Cardiac atrium fibroblast (primary cell): ENCODE measurements around the gene PPOX. TPM values are rescaled to one million over a fixed set of nuclear protein-coding genes. Genes with fewer than 3 reads are reported as not detected.

Experiments
- total RNA-seq: library from RNA; depleted of rRNA; stranded (reverse); fragments of >200 nt; gene quantifications from 2 replicates; pipeline ENCODE4 v1.2.3, GENCODE V29; 2015

The PPOX gene
- total RNA-seq: 13.4 TPM in 2 replicates

DNA sequence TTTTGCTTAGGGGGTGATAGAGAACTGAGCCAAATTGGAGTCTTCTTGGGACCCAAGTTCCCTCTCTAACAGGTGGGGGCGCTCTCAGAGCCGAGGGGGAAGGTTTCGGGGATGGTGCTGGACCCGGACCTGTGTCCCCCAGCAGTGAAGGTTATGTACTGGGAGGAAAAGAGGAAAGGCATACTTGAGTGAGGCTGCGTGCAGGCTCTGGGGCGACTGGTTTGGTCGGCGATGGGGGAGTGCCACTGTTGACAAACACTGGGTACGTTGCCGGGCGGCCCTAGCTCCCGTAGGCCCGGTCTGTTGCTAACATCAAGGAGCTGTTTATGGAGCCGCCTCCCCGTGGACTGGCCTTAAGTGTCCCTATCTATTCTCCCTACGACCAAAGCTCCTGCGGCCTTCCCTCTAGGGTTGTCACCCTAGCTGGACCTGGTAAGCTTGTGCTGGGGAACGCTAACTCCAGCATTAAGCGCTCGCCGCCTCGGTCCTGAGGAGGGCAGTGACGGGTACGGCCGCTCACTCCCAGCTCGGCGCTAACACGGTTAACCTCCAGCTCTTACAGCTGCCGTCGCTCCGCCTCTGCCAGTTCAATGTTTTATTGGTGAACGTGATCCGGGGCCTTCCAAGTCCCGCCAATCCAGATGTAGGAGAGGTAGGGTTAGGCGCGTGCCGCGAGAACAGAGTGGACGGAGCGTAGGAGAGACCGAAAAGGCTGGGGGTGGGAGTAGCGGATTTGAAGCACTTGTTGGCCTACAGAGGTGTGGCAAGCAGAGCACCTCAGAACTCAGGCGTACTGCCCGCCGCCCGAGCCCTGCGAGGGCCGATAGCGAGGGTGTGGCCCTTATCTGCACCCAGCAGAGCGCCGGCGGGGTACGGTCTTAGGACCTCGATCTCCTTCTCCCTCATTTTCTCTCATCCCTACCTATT lies at the start of gene PPOX:
PPOX (plus strand) TSS at position 685 of the 927 bp plus-strand sequence. CDS start 422 bp downstream, outside the sequence.

DNA sequence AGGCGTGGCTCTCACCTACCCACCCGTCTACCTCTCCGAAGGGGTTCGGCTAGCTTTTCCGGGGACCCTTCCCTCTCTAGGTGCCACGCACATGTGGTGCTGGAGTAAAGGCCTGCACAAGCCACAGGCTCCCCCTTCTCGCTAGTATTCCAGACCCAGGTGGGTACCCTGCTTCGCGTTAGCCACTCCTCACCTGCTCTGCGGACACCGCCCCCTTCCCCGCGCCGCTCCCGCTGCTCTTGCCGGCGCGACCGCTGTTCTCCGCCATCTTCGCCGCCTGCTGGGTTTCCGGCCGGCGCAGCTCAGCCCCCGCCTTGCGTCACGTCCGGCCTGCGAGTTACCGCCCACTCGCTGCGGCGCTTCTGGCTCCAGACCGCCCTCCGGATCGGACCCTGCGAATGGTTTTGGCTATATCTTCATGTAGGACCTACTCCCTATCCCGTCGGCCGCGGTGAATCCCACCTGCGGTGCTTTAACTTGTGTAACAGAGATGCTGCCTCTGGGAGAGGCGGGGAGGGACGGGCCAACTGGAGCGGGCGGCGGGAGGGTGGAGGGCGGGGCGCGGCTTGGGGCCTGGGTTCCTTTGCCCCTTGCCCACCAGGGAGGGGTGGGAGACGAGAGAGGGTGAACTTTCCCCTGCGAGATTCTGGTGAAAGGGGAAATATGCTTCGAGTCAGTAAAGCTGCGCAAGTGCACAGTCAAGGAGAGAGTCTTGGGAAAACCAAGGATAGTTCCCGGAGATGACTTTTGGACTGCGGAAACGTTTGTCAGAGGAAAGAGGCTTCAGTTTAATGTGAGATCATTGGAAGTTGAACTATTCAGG lies 48.3 kb upstream of the PPOX start, which contains the start of the genes NIT1 and PFDN2:
NIT1 (plus strand) TSS at position 347 of the 823 bp plus-strand sequence; CDS start at position 419, 72 bp downstream.
PFDN2 (minus strand) TSS at position 279 of the 823 bp plus-strand sequence; CDS start at position 268, 11 bp downstream.

DNA sequence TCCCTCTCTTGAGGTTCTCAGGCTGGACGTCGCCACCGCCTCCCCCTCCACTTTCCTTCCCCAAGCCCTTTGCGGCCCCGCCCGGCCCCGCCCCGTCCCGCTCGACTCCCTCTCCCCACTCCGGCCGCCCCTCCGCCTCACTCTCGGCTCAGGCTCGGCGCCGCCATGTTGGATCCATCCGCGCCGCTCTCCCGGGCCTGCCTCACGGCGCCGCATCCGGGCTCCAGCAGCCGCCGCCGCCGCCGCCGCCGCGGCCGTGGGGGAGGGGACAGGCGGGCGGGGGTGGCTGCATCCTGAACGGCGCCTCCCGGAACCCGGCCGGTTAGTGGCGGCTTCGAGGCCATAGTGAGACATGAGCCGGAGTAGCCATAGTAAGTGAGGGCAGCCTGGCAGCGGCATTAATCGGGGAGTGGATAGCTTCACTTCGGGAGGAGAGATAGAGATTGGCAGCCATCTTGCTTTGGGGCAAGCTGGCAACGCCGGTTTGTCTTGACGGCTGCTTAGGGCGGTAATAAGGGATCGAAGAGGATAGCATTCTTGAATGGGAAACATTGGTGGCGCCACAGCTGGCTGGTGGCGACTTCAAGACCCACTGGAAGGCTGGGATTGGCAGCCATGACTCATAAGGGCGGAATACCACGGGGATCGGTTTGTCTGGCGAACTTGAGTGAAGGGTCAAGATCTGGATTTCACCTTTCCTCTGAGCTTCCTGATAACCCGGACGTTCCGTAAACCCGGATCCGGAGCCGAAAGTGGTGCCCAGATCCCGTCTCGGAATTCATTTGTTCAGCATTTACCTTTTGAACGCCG lies 33.6 kb upstream of the PPOX start, which contains the start of gene DEDD:
DEDD (minus strand) TSS at position 258 of the 810 bp plus-strand sequence. CDS start 8,205 bp downstream, outside the sequence.

DNA sequence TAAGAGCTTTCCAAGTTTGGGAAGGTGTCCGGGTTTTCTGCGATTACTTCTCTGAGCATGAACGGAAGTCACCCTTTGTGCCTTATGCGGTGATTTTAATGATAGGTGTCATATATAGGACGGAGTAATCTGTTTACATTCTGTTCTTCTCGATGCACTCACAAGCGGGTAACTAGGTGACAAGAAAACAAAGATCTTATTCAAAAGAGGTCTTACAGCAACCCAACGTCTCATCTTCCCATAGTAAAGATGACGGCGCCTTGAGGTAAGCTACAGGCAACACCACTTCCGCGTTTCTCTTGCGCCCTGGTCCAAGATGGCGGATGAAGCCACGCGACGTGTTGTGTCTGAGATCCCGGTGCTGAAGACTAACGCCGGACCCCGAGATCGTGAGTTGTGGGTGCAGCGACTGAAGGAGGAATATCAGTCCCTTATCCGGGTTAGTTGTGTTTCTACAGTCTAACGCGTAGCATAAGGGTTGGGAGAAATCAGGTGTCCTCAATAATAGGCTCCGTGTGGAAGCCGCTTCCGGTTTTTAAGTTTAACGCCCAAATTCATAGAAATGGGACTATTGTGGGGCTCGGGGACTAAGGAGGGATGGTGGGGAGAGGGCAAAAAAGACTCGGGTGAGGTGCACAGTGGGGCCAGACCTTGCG lies 12.4 kb upstream of the PPOX start, which contains the start of gene UFC1:
UFC1 (plus strand) TSS at position 297 of the 656 bp plus-strand sequence; CDS start at position 317, 20 bp downstream.

DNA sequence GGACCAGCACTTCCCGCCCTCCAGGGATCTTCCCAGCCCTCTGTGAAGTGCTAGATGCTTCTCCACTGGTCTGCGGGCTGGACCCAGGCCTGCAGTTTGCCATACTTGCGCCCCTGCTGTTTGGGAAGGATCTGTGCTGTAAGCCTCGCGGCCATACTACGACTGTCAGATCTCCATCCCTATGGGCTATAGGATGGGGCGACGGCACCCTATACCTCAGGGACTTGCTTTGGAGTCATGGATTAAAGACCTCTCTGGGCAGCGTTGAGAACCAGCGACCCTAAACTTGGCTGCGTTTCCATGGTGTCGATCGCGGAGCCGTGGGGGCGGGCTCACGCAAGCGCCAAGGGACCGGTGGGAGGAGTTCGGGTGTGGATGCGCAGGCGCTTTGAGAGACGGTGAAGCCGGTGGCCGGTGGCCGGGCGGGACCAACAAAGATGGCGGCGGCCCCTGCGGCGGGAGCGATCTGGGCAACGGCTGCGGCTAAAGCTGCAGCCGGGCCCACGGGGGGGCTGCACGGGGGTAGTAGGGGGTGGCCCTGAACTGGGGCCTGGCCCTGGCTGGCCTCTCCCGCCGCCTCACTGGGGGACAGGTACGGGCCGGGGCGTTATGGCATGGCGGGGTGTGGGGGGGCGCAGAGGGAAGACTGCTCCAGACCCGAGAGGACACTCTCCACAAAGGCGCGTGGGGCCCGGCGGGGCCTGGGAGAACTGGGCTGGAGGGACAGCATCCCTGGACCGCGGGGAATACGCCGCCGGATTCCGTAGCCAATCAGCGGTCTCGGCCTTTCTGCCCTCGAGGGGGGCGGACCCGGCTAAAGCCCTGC lies 6.9 kb upstream of the PPOX start, which contains the start of gene USP21:
USP21 (plus strand) TSS at position 414 of the 826 bp plus-strand sequence. CDS start 1,141 bp downstream, outside the sequence.

DNA sequence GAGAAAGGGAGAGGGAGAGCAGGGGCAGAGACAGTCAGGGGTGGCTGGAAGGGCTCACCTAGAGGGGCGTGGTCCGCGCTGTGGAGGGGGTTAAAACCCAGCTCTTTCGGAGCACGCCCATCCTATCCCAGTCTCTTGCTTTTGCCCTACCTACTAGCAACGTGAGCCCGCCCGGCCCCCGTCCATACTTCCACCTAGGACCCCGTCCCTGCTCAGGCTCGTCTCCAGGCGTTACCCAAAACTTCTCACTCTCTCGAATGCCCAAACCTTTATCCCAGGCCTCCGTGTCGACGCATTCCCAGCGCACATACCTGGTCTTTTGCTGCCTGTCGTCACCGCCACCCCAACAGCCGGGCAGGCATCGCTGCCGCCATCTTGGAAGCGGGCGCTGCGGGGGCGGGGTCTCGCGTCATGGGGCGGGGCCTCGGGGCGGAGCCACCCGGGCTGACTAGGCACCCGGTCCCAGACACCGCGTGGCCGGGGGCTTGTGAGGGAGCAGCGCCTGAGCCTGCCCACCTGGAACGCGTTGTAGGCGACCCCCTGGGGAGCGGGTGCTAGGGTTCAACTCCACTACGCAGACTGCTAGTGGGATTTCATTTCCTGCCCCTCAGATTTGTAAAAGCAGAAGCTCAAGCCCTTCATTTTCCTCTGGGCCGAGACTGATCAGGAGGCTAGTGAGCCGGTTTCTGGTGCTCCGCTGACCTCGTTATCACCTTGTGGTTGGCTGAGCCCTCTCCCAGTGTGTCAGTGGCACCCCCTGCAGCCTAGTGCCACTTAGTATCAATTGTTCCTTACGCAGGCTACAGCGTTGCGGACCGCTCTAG lies 11.1 kb downstream of the PPOX start, which contains the start of gene B4GALT3:
B4GALT3 (minus strand) TSS at position 396 of the 824 bp plus-strand sequence. CDS start 1,447 bp downstream, outside the sequence.

DNA sequence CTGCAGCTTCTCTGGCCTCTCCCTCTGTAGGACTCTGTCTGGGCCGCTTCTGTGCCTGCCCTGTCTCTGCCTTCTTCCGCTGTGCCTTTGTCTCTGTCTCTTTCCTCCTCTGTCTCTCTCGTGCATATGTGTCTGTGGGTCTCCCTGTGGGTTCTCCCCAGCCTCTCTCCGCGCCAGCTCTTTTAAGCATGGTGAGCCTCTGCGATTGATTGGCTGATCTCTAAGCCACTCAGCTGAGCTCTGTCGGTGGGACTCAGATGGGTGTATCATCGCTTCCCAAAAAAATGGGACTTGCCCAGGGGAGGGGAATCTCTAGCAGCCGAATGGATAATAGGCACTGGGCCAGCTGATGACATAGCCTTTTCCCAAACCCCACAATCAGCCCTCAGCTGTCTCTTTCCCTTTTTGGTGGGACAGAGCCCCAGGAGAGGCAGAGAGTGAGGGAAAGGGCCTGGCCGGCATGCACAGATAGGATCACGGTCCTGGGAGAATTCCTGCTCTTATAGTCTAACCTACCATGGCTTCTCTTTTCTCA lies 32.7 kb downstream of the PPOX start, which contains the start of gene ADAMTS4:
ADAMTS4 (minus strand) TSS at position 158 of the 535 bp plus-strand sequence. CDS start 427 bp downstream, outside the sequence.

DNA sequence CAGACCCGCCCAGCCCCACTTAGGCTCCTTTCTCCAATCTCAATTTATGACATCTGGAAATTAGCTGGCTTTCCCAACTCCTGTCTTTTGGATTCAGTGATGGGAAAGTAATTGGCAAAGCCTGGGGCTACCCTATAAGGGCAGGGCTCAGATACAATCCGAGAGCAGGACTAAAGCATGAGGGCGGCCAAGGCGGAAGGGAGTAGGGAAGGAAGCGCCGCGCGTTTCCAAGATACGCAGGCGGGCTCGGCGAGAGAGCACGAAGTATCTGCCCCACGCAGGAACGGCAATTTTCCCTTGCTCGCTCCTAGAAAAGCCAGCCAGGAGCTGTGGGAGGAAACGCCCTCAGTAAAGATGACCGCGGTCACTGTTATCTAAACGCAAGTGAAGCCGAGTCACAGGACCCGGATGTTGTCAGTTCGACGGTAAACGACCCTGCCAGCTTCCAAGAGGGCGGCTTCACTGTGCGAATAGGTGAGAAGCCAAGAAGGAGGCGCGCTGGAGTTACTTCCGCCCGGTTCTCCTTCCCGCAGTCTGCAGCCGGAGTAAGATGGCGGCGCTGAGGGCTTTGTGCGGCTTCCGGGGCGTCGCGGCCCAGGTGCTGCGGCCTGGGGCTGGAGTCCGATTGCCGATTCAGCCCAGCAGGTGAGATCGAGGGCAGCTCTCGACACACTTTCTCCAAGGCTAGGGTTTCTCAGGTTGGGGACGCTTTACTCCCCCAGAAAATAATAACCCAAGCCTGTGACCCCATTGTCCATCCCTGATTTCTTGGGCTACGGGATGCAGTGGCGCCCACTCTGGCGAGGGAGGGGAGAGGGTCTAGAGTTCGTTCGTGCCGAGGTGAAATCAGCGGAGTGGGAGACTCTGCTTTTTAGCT lies 35.8 kb downstream of the PPOX start, which contains the start of gene NDUFS2:
NDUFS2 (plus strand) TSS at position 532 of the 877 bp plus-strand sequence; CDS start at position 551, 19 bp downstream.

DNA sequence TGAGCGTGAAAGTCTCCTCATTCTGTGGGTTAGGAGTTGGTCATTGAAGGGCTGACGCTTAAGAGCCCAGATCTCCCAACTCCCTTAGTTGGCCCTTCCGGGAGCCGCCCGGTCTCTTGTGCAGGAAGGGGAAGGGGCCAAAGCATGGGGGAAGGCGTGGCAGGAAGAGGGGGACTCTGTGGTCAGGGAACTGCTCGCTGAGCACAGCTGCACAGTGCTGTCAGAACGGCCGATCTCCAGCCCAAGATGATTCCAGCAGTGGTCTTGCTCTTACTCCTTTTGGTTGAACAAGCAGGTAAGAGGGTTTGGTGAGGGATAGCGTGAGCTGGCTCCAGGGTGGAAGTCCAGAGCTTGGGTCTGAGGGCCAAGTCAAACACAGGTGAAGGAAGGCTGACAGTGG lies 48.9 kb downstream of the PPOX start, which contains the start of gene FCER1G:
FCER1G (plus strand) TSS at position 220 of the 400 bp plus-strand sequence; CDS start at position 247, 27 bp downstream.

Other genes with a start within 250 kb of the PPOX start
- not detected in 2 replicates for gene ITLN2, start 211.6 kb upstream of the PPOX start, total RNA-seq
- 13.0 and 20.9 TPM in 2 replicates for gene F11R, start 145.3 kb upstream of the PPOX start, total RNA-seq
- 0.49 and 6.0 TPM in 2 replicates for gene TSTD1, start 127.5 kb upstream of the PPOX start, total RNA-seq
- gene USF1, start 120.4 kb upstream of the PPOX start, total RNA-seq: 49.8 and 57.2 TPM in 2 replicates
- 1.8 TPM in 1 of 2 replicates, not detected in the other for gene ARHGAP30, start 96.5 kb upstream of the PPOX start, total RNA-seq
- gene NECTIN4, start 76.9 kb upstream of the PPOX start, total RNA-seq: not detected in 2 replicates
- gene KLHDC9, start 68.1 kb upstream of the PPOX start, total RNA-seq: 0.16 and 7.6 TPM in 2 replicates
- 32.1 and 40.5 TPM in 2 replicates for gene PFDN2, start 48.4 kb upstream of the PPOX start, total RNA-seq
- gene NIT1, start 48.3 kb upstream of the PPOX start, total RNA-seq: 26.2 and 30.7 TPM in 2 replicates
- gene DEDD, start 33.8 kb upstream of the PPOX start, total RNA-seq: 22.7 and 22.8 TPM in 2 replicates
- gene UFC1, start 12.4 kb upstream of the PPOX start, total RNA-seq: 60.6 and 78.7 TPM in 2 replicates
- 7.3 and 7.4 TPM in 2 replicates for gene USP21, start 6.9 kb upstream of the PPOX start, total RNA-seq
- gene B4GALT3, start 11.1 kb downstream of the PPOX start, total RNA-seq: 15.3 and 17.0 TPM in 2 replicates
- 6.5 and 12.2 TPM in 2 replicates for gene ADAMTS4, start 32.6 kb downstream of the PPOX start, total RNA-seq
- 82.5 and 92.6 TPM in 2 replicates for gene NDUFS2, start 35.9 kb downstream of the PPOX start, total RNA-seq
- not detected in 2 replicates for gene FCER1G, start 48.9 kb downstream of the PPOX start, total RNA-seq
- gene APOA2, start 57.2 kb downstream of the PPOX start, total RNA-seq: not detected in 2 replicates
- gene TOMM40L, start 59.6 kb downstream of the PPOX start, total RNA-seq: 6.0 and 6.9 TPM in 2 replicates
- not detected in 2 replicates for gene NR1I3, start 71.8 kb downstream of the PPOX start, total RNA-seq
- gene PCP4L1, start 92.3 kb downstream of the PPOX start, total RNA-seq: not detected in 2 replicates
- gene MPZ, start 143.5 kb downstream of the PPOX start, total RNA-seq: 0.90 and 1.1 TPM in 2 replicates
- gene SDHC, start 148.0 kb downstream of the PPOX start, total RNA-seq: 19.9 and 38.8 TPM in 2 replicates
- not detected in 2 replicates for gene CFAP126, start 201.4 kb downstream of the PPOX start, total RNA-seq